ENCODE data around the gene GAGE2A. TPM values are rescaled to one million over a fixed set of nuclear protein-coding genes. Genes with fewer than 3 reads are reported as not detected.

Gene GAGE2A
- total RNA-seq, 1 experiment from 2014 or later: 0.83 TPM

- CTCF ChIA-PET: interaction anchor here (0.6 to 1.2 kb wide), 6 partner anchors 14 to 435 kb away, joined by 3 to 4 read pairs (median 3); no protein-coding TSS in a partner anchor
- H3K27ac Mint-ChIP-seq: no peak overlapping the region
- H3K36me3 Mint-ChIP-seq: peaks cover 20% of the 10 kb centered on the region
- H3K4me3 Mint-ChIP-seq: no peak overlapping the region
- peaks cover 2% of the 10 kb centered on the region; the same call in 1 of the 2 replicates for H3K27me3 Mint-ChIP-seq (ENCODE audit: low read depth)
- peaks cover 21% of the 10 kb centered on the region for H3K9me3 Mint-ChIP-seq
- DNase-seq (ENCODE audit: low spot score) (peak; percentile 56), ATAC-seq (peak; percentile 80)
- H3K4me1 Mint-ChIP-seq: no peaks in the 10 kb centered on the region
- no peak for TF ChIP-seq ZMAT4 (CRISPR knock-in tag; IDR thresholded peaks at IDR 0.05)
- TF ChIP-seq, protein P1, sequence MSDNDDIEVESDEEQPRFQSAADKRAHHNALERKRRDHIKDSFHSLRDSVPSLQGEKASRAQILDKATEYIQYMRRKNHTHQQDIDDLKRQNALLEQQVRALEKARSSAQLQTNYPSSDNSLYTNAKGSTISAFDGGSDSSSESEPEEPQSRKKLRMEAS (CRISPR knock-in tag; IDR thresholded peaks at IDR 0.05): no peak
- TF ChIP-seq, protein P2, sequence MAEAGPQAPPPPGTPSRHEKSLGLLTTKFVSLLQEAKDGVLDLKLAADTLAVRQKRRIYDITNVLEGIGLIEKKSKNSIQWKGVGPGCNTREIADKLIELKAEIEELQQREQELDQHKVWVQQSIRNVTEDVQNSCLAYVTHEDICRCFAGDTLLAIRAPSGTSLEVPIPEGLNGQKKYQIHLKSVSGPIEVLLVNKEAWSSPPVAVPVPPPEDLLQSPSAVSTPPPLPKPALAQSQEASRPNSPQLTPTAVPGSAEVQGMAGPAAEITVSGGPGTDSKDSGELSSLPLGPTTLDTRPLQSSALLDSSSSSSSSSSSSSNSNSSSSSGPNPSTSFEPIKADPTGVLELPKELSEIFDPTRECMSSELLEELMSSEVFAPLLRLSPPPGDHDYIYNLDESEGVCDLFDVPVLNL (CRISPR knock-in tag; IDR thresholded peaks at IDR 0.05; ENCODE audit: borderline replicate concordance, low read depth): no peak
- POLR2A ChIA-PET: no interaction called here
Observed at GRCh38 chrX:49627086-49627777, 37.9 kb downstream of the GAGE2A start.

DNA sequence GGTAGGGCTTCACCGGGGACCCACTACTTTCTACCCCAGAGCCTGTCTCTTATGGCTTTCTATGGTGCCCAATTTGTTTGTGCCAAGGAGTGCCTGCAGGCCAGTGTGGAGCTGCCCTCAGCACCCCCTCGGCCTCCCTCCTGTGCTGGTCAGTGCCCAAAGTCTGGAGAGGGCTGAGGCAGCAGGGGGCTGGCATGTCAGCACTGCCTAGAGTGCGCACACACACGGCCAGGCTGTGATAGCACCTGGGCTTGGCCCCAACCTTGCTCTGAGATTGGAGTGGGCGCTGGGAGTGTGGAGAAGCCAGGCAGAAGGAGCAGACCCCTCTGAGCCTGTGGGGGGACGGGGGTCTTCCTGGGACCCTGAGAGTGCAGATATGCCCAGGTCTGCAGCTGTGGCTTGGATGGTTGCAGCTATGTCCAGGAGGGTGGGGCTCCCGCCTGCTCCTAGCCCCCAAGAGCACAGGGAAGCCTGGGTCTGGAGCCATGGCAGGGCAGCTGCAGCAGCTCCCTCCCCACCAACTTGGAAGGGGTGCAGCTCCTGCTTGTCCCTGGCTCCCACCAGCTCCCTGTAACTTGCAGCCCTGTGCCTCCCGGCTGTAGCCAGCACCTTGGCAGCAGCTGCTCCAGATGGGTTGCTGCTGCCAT, 55.8 kb downstream of the GAGE2A start:
- no peak overlapping the region for H3K27ac Mint-ChIP-seq
- TF ChIP-seq RELA (CRISPR knock-in tag; IDR thresholded peaks at IDR 0.05; ENCODE audit: borderline replicate concordance) (no peak), TEAD1 (CRISPR knock-in tag; IDR thresholded peaks at IDR 0.05) (no peak), ZNF263 (CRISPR knock-in tag; IDR thresholded peaks at IDR 0.05; ENCODE audit: low read depth) (no peak), SMAD3 (CRISPR knock-in tag; IDR thresholded peaks at IDR 0.05; ENCODE audit: borderline replicate concordance) (no peak), GTF2I (CRISPR knock-in tag; conservative IDR thresholded peaks at IDR 0.05) (no peak)
- TF ChIP-seq, protein P3, sequence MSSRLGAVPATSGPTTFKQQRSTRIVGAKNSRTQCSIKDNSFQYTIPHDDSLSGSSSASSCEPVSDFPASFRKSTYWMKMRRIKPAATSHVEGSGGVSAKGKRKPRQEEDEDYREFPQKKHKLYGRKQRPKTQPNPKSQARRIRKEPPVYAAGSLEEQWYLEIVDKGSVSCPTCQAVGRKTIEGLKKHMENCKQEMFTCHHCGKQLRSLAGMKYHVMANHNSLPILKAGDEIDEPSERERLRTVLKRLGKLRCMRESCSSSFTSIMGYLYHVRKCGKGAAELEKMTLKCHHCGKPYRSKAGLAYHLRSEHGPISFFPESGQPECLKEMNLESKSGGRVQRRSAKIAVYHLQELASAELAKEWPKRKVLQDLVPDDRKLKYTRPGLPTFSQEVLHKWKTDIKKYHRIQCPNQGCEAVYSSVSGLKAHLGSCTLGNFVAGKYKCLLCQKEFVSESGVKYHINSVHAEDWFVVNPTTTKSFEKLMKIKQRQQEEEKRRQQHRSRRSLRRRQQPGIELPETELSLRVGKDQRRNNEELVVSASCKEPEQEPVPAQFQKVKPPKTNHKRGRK (CRISPR knock-in tag; IDR thresholded peaks at IDR 0.05; ENCODE audit: borderline replicate concordance): no peak
- no peaks in the 10 kb centered on the region for H3K36me3 Mint-ChIP-seq
- ChIA-PET CTCF (interaction anchor here (1.2 kb wide), 1 partner anchor 18 kb away, joined by 3 read pairs; no protein-coding TSS in a partner anchor), POLR2A (no interaction called here)
- H3K4me1 Mint-ChIP-seq: no peaks in the 10 kb centered on the region
- DNase-seq (ENCODE audit: low spot score): no peak
- H3K9me3 Mint-ChIP-seq: no peaks in the 10 kb centered on the region
- no peaks in the 10 kb centered on the region for H3K27me3 Mint-ChIP-seq (ENCODE audit: low read depth)
- H3K4me3 Mint-ChIP-seq: no peak overlapping the region
- ATAC-seq: no peak

Other genes with a start within 250 kb of the GAGE2A start
- gene GAGE12C, start 57.3 kb upstream of the GAGE2A start, total RNA-seq (2021): not detected in 3 replicates
- not detected in 3 replicates for gene GAGE12D, start 47.8 kb upstream of the GAGE2A start, total RNA-seq (2021)
- gene GAGE12E, start 38.2 kb upstream of the GAGE2A start, total RNA-seq (2021): not detected in 3 replicates
- 0.82 TPM in 1 of 3 replicates, not detected in the others for gene GAGE12F, start 28.7 kb upstream of the GAGE2A start, total RNA-seq (2021)
- not detected in 3 replicates for gene GAGE12G, start 19.1 kb upstream of the GAGE2A start, total RNA-seq (2021)
- gene GAGE12H, start 9.5 kb upstream of the GAGE2A start, total RNA-seq (2021): not detected in 3 replicates
- 1.2 TPM in 1 of 3 replicates, not detected in the others for gene GAGE1, start 9.5 kb downstream of the GAGE2A start, total RNA-seq (2021)
- not detected in 3 replicates for gene PAGE1, start 106.5 kb downstream of the GAGE2A start, total RNA-seq (2021)
- 0.82 to 1.5 TPM in 2 of 3 replicates, not detected in the other for gene PAGE4, start 239.8 kb downstream of the GAGE2A start, total RNA-seq (2021)

All from WTC11 (cell line).